AG04449 (cell line): ENCODE data around the gene CDC14A.
"Not testable (repeated sequence)": the region's sequence is repeated elsewhere in the genome, so short reads cannot be mapped to it uniquely, and the experiment has no call there.

ENCODE experiments used
- CTCF ChIA-PET: fragments of 350-600 bp; formaldehyde crosslinking; extraction: SDS; loops from one replicate; lab custom pipeline; 2021; ENCODE audit warnings: antibody characterized with exemption; lab: Yijun Ruan, JAX
- POLR2A ChIA-PET: fragments of 400-600, 350-600 bp; formaldehyde crosslinking; extraction: SDS; loops from one replicate; lab custom pipeline; 2020; ENCODE audit warnings: antibody characterized with exemption, inconsistent platforms; lab: Yijun Ruan, JAX
- DNase-seq: peaks from one replicate; pipeline ENCODE4 v3.0.0-alpha.2; 2010; ENCODE audit warnings: low read depth, low spot score
- H3K4me3 ChIP-seq: 2 replicates; pipeline ENCODE4 v1.5.1; 2011; ENCODE audit warnings: low read depth, mild to moderate bottlenecking, control low read depth, low read length
- TF ChIP-seq, protein P1 (sequence below): IDR thresholded peaks from one replicate; pipeline ENCODE4 v1.5.1; 2011; ENCODE audit warnings: mild to moderate bottlenecking, moderate library complexity, low read length, control low read depth, inconsistent platforms; ENCODE audit not compliant: insufficient read depth; ENCODE audit errors: missing control alignments

CDC14A gene

DNA sequence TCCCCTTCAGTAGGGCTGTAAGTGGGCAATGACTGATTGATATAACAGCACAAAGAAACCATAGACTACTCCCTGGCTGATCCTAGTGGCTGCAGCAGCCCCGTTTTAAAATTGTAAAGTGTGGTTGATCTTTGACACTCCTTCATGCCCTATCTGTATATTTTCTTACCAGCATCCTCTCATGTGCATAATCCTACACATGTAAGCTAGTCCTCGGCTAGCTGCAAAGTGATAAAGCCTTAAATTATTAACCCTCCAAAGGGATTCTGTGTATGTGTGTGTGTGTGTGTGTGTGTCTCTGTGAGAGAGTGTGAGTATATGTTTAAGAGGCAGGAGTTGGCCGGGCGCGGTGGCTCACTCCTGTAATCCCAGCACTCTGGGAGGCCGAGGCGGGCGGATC lies 30.8 kb upstream of the CDC14A start:
- TF ChIP-seq, protein P1, sequence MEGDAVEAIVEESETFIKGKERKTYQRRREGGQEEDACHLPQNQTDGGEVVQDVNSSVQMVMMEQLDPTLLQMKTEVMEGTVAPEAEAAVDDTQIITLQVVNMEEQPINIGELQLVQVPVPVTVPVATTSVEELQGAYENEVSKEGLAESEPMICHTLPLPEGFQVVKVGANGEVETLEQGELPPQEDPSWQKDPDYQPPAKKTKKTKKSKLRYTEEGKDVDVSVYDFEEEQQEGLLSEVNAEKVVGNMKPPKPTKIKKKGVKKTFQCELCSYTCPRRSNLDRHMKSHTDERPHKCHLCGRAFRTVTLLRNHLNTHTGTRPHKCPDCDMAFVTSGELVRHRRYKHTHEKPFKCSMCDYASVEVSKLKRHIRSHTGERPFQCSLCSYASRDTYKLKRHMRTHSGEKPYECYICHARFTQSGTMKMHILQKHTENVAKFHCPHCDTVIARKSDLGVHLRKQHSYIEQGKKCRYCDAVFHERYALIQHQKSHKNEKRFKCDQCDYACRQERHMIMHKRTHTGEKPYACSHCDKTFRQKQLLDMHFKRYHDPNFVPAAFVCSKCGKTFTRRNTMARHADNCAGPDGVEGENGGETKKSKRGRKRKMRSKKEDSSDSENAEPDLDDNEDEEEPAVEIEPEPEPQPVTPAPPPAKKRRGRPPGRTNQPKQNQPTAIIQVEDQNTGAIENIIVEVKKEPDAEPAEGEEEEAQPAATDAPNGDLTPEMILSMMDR: no peak
- CTCF ChIA-PET: interaction anchor here (0.7 kb wide), 1 partner anchor 15 kb away, joined by 4 read pairs; no protein-coding TSS in a partner anchor
- DNase-seq: no peak
- POLR2A ChIA-PET: no interaction called here
- no peak overlapping the region for H3K4me3 ChIP-seq

- CTCF ChIA-PET: no interaction called here
- POLR2A ChIA-PET: interaction anchor here (0.6 kb wide), 1 partner anchor 38 kb away, joined by 3 read pairs; no protein-coding TSS in a partner anchor
These were observed 29.7 kb upstream of the CDC14A start for GRCh38 chr1:100322436-100323211.

DNA sequence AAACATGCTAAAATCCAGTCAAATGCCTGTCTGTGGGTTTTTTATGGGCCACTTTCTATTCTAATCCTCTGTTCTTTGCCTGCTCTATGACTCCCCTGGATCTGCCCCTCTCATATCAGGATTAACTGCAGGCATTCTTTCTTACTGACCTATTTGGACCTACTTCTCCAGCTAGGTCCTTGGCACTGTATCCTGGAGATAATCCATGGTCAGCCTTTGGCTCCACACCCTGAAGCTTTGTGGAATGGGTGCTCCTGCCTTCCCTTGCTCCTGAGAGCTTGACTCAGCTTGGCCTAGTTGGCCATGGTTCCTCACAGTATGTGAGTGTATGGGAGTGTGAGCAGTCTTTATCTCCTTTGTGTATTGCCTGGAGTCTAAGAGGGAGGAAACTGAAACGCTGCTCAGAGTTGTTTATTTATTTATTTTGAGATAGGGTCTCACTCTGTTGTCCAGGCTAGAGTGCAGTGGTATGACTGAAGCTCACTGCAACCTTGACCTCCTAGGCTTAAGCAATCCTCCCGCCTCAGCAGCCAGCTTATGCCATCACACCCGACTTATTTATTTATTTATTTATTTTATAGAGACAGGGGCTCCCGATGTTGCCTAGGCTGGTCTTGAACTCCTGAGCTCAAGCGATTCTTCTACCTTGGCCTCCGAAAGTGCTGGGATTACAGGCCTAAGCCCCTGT lies 28.7 kb upstream of the CDC14A start:
- CTCF ChIA-PET: no interaction called here
- POLR2A ChIA-PET: no interaction called here
- H3K4me3 ChIP-seq: no peak overlapping the region
- TF ChIP-seq, protein P1: no peak
- DNase-seq: no peak

More at GRCh38 chr1:100322436-100323211, 29.7 kb upstream of the CDC14A start:
- TF ChIP-seq, protein P1: no peak
- DNase-seq: peak; percentile 16
- H3K4me3 ChIP-seq: no peak overlapping the region

- TF ChIP-seq, protein P1: no peak
- POLR2A ChIA-PET: no interaction called here
- DNase-seq: no peak
- no peak overlapping the region for H3K4me3 ChIP-seq
- CTCF ChIA-PET: no interaction called here
These were observed 26.6 kb upstream of the CDC14A start for GRCh38 chr1:100325415-100326324.

DNA sequence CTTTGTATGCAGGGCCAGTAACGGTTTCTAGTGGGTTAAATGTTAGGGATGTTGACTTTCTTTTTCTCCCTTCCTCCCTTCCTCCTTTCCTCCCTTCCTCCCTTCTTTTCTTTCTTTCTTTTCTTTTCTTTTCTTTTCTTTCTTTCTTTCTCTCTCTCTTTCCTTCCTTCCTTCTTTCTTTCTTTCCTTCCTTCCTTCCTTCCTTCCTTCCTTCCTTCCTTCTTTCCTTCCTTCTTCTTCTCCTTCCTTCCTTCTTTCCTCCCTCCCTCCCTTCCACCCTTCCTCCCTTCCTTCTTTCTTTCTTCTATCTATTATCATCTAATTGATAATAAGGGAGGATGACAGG lies 26.0 kb upstream of the CDC14A start:
- DNase-seq, H3K4me3 ChIP-seq, CTCF ChIA-PET, POLR2A ChIA-PET: not testable (repeated sequence)

DNA sequence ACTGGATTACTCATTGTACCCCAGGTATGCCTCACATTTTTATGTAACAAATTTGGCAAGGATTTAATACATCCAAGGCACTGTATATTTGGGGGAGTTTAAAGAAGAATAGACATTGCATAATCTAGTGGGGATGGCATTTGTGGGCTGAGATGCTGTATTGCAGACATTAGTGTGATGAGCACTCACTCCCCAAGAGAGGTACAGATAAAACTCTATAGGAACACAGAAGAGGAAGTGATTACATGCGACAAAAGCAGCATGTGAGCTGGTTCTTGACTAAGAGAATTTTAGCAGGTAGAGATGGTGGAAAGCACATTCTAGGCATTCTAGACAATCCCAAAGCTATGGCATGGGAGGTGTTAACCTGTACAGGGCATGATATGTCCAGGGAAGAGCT lies 24.2 kb upstream of the CDC14A start:
- H3K4me3 ChIP-seq: no peak overlapping the region
- TF ChIP-seq, protein P1: no peak
- no peak for DNase-seq
- ChIA-PET POLR2A (no interaction called here), CTCF (no interaction called here)

DNA sequence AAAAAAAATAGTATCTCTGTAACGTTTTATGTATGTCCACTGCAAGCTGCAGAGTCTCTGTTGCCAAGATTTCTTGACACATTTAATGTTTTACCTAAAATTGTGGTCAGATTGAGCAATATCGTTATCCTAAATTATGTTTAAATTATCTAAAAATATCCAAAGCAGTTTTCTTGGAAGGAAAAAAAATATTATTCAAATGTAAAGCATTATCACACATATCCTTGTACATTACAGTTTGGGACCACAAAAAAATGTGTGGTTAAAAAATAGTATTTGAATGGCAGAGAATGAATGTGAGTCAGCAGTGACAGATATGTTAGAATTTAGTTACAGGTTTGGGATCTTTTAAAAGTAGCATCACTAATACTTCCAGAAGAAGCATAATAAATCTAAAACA lies 21.2 kb upstream of the CDC14A start:
- CTCF ChIA-PET, DNase-seq, H3K4me3 ChIP-seq, POLR2A ChIA-PET: not testable (repeated sequence)
